ENCODE results near the gene MCCC2. TPM values are rescaled to one million over a fixed set of nuclear protein-coding genes. Genes with fewer than 3 reads are reported as not detected.
"Not testable (repeated sequence)": the region's sequence is repeated elsewhere in the genome, so short reads cannot be mapped to it uniquely, and the experiment has no call there.

Gene MCCC2
- total RNA-seq, 1 donor from 2014 or later, result 43.1 TPM

DNA sequence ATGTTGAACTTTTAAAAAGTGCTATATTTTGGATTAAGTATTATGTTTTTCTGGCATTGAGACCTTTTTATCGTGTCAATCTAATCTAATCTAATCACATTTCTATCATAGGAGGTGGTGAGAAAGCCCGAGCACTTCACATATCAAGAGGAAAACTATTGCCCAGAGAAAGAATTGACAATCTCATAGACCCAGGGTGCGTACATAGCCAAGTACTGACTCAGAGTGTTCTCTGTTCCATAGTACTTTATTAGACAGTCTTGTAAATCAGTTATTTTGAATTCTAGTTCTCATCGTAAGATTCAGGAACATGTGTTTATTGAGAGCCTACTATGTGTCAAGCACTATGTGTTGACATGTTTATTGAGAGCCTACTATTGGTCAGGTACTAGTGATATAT lies 9.0 kb downstream of the MCCC2 start:
- intact Hi-C loops (cut with micrococcal nuclease), result no loop called here

DNA sequence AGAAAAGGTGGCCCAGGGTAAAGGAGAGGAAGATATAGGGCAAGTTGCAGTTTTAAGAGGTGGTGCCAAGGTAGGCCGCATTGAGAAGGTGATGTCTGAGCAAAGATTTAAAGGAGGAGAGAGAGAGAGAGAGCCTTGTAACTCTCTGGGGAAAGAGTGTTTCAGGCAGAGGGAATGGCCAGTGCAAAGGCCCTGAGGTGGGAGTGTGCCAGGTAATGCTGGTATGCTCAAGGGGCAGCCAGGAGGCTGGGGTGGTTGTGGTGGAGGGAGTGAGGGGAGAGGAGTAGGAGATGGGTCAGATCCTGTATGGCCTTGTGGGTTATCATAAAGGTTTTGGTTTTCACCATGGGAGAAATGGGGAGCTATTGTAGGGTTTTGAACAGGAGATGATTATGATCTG lies 9.9 kb downstream of the MCCC2 start:
- intact Hi-C loops (cut with micrococcal nuclease), result no loop called here

DNA sequence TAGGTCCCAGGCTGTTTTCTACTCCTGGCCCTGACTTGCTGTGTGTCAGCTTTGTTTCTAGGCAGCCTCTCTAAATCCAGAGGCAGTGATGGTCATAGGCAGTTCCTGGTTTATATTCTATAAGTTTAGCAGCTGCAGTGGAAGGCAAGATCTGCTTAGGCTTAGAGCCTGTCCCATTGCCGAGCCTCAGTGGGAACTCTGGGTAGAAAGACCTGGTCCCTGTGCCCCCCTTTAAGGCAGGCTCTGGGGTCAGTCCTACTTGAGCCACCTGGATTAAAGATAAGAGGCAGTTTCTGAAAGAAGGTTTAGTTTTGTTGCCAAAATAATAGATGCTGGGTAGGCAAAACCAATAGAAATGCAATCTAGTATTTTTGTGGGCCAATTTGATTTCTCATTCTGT lies 13.6 kb downstream of the MCCC2 start:
- intact Hi-C loops (cut with micrococcal nuclease), result loop anchor here (1.0 to 5.0 kb wide), 3 partner anchors 13 to 145 kb away; partner anchors contain the start of genes BDP1 and MCCC2

DNA sequence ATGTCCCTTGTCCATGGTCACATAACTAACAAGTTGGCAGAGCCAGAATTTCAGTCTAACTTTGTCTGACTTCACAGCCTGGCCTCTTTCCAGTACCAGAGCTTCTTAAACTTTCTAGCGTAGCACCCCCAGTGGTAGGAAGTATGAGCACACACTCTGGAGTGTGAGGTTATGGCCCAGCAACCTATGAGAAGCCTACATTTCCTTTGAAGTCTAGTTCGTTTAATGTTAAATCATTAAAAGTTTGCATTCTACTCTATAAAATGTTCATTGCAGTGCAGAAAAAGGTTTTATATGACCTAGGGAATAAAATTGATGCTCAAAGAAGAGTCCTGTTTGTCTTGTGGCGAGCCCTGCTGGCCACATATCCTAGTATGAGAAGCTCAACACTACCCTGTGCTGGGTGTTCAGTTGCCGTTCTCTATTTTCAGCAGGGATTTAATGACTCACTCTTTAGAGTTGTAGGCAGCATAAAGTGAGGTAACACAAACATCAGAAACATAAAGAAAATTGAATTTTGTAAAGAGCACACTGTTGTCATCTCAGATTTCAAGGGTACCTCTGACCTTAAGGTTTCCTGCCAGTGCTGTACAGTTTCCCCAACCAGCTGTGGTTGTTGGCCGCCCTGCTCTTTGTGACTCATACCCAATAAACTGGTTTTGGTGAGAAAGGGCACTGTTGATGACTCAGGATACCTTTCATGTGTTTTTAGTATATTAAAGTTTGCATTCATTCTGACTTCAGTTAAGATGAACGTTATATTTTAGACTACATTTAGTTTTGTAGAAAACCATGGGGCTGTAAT lies 14.3 kb downstream of the MCCC2 start:
- intact Hi-C loops (cut with micrococcal nuclease), result loop anchor here (1.0 to 5.0 kb wide), 3 partner anchors 14 to 146 kb away; partner anchors contain the start of genes BDP1 and MCCC2

DNA sequence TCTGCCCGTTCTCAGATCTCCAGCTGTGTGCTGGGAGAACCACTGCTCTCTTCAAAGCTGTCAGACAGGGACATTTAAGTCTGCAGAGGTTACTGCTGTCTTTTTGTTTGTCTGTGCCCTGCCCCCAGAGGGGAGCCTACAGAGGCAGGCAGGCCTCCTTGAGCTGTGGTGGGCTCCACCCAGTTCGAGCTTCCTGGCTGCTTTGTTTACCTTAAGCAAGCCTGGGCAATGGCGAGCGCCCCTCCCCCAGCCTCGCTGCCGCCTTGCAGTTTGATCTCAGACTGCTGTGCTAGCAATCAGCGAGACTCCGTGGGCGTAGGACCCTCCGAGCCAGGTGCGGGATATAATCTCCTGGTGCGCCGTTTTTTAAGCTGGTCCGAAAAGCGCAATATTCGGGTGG lies 22.8 kb downstream of the MCCC2 start:
- intact Hi-C loops (cut with micrococcal nuclease), result not testable (repeated sequence)

DNA sequence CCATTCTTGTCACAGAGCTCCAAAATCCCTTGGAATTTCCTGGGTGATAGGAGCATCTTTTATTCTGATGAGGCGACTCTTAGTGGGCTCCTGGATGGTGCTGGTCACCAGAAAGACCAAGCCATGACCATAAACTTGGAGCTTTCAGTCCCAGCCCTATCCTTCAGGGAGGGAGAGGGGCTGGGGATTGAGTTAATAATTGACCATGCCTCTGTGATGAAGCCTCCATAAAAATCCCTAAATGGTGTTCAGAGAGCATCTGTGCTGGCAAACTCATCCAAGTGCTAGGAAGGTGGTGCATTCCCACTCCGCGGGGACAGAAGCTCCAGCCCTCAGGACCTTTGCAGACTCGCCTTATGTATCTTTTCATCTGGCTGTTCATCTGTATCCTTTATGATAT lies 28.7 kb downstream of the MCCC2 start:
- intact Hi-C loops (cut with micrococcal nuclease), result no loop called here

DNA sequence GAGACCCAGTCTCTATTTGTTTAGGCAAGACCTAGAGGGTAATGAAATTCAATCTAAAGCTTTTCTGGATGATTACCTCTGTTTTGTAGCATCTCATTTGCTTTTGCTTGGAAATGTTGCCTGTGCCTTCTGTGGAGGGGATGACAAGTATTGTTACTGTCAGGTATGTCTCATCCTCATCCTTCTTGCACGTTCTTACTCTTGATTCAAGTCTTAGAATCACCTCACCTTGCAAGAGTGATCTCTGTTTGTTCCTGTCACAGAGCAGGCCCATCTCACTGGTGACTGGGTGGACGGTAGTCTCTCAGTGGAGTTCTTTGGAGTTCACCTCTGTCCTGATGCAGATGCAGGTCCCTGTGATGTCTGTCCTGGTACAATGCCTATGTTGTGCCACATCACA lies 33.5 kb downstream of the MCCC2 start:
- intact Hi-C loops (cut with micrococcal nuclease), result no loop called here

DNA sequence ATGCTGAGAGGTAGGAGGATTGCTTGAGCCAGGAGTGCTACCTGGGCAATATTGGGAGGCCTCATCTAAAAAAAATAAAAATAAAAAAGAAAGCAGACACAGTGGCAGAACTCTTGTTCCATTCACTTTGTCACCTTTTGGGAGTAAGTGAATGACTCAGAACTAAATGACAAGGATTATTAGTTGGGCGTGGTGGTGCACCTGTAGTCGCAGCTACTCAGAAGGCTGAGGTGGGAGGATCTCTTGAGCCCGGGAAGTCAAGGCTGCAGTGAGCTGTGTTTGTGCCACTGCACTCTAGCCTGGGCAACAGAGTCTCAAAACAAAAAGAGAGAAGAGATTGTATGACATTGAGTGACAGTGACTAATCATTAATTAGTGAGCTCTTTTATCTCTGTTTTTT lies 34.1 kb downstream of the MCCC2 start:
- intact Hi-C loops (cut with micrococcal nuclease), result no loop called here

DNA sequence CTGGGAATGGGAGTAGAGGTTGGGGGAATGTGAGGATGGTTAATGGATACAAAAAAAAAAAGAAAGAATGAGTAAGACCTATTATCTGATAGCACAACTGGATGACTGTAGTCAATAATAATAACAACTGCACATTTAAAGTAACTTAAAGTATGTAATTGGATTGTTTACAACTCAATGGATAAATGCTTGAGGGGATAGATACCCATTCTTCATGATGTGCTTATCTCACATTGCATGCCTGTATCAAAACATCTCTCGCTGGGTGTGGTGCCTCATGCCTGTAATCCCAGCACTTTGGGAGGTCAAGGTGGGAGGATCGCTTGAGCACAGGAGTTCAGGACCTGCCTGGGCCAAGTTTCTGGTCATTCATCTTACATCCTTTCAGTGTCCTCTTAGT lies 34.6 kb downstream of the MCCC2 start:
- intact Hi-C loops (cut with micrococcal nuclease), result no loop called here

DNA sequence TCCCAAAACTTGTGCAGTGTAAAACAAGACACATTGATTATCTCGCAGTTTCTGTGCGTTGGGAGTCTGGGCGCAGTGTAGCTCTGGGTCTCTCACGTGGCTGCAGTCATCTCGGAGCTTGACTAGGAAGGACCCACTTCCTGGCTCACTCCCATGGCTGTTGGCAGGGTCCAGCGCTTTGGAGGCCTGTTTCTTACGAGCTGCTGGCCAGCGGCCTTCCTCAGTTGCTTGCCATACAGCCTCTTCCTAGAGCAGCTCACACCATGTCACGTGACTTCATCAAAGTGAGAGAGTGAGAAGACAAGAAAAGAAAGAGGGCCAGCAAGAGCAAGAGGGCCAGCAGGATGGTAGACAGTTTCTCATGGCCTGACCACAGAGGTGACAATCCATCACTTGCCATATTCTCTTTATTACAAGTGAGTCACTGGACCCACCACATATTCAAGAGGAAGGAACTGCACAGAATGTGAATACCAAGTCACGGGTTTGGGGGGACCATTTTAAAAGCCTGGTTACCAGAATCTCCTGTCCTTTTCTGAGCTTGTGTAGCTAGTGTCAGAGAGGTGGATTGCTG lies 36.2 kb downstream of the MCCC2 start:
- intact Hi-C loops (cut with micrococcal nuclease), result no loop called here

DNA sequence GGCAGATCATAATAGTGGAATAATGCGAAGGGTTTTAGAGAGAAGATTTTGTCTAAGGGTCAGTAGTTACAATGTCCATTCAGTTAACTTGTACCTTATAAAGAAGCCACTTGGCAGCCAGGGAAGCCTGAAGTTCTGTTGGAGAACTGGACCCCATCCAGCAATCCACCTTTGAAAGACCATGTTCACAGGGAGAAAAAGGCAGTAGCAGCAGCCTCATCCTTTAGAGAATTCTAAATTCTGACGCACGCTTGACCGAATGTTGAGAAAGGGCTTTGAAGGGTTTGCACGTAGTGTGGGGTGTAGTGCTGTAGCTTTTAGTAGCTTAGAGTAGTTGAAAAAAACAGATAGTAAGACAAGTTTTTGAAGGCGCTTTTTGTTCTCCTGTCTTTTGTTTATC lies 42.8 kb downstream of the MCCC2 start:
- intact Hi-C loops (cut with micrococcal nuclease), result no loop called here

DNA sequence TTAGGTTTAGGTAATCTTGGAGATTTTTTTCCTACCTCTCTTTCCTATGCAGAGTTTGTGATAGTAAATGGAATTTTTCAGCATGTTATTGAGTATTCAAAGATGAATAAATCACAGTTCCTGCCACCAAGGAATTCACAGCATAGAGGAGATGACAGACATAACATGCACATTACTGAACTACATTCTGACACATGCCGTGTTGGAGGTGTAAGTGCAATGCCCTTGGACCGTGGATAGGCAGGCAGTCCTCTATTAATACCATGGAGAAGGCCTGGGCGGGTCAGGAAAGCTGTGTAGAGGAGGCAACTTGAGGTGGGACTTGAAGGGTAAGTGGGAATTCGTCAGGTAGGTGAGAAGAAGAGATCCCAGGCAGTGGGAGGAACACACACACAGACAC lies 43.9 kb downstream of the MCCC2 start:
- intact Hi-C loops (cut with micrococcal nuclease), result no loop called here

DNA sequence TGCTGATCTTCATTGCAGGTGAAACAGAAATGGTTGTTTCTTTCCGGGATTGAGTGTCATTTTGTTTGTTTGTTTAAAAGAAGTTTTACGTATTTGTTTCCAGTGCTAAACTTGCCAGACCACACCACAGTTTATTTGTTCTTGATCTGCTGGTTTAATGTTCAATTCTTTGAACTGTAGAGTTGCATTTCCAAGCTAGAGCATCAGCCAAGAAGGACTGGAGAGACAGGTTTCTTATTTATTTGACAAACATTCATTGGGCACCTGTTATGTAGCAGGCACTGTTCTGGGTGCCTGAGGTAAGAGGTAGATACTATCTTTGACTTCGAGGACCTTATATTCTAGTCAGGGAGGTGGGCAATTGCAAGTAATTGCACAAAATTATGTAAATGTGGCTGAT lies 45.0 kb downstream of the MCCC2 start:
- intact Hi-C loops (cut with micrococcal nuclease), result no loop called here

DNA sequence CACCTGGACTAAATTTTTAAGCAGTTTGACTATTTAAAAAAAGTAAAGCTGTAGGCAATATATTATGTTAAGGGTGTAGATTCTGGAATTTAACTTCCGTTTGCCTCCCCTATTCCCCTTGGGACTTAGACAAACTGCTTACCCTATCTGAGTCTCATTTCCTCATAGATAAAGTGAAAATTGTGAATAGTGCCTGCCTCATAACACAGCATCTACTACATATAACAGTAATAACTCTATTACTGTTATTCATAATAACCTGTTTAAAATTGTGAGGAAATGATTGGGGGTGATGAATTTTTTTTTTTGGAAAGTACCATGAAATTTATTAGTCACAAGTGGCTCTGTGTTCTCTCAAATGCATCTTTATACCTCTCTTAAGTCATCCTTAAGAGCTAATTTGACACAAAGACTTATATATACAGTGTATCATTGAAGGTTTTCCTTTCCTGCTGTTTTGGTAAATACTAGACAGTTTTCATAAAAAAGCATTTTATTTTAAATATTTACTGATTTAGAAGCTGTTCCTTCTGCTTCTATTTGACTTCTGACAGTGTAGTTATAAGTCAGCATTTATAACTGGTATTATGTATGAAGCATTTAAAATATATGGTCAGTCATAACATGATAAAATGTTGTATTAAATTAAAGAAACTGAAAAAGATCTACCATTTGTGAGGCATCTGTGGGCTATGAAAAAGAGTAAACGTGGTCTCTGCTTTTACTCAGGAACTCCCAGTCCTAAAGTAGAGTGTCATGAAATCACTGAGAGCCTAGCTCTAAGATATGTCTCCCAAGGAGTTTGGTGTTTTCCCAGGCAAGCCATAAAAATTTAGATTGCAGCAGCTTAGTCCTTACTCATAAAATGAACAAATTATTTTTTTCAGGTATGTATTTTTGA lies 46.4 kb downstream of the MCCC2 start:
- intact Hi-C loops (cut with micrococcal nuclease), result no loop called here

DNA sequence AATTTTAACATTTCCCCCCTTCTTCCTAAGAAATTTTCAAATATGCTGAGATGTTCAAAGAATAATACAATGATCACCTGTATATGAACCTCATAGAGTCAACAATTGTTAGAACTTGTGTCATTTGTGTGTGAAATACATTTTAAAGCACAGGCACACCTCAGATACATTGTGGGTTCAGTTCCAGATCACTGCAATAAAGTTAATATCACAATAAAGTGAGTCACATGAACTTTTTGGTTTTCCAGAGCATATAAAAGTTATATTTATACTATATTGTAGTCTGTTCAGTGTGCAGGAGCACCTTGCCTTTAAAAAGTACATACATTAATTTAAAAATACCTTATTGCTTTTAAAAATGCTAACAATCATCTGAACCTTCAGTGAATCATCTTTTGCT lies 50.0 kb downstream of the MCCC2 start:
- intact Hi-C loops (cut with micrococcal nuclease), result no loop called here

DNA sequence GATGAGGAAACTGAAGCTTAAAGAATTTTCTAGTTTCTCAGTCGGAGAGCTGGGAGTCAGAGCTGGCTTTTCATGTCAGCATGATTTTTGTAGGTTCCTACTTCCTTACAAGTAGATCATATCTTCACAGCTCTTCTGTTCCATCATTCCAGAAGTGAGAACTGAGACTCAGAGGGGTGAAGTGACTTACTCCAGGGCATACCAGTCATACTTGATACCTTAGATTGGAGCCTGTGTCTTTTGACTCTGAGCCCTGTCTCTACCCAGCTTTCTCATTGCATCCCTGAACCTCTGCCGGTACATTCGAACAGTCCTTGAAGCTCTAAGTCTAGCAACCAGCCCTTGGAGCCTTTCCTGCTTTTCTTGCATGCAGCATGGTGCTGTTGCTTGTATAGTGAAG lies 53.3 kb downstream of the MCCC2 start:
- intact Hi-C loops (cut with micrococcal nuclease), result no loop called here

DNA sequence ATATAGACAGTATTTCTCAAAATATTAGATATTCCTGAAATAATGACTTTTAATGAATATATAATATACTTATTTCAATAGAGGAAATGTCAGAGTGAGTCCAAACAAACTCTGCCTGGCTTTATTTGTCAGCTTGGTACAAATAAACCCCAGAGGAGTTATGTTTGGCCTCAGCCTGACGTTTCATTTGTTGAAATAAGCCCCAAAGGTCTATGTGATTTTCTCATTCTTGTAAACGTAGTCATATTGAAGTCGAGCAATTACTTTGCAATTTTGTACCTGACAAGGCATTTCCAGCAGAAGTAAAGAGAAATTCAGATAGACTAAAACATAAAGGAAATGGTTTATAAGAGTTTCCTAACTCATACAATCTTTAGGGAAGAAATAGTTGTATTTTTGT lies 57.9 kb downstream of the MCCC2 start:
- intact Hi-C loops (cut with micrococcal nuclease), result no loop called here

DNA sequence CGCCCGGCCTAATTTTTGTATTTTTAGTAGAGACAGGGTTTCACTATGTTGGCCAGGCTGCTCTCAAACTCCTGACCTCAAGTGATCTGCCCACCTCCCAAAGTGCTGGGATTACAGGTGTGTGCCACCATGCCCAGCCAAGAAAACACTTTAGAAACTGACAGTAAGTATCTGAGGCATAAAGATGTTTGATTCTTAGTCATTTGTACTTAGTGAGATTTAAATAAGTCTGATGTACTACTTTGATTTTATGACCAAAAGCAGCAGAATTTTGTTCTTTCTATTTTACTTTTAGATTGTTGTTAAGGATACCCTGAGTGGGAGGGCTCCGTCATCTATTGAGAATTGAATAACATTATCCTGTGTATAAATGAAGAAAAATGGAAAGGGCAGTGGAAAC lies 63.8 kb downstream of the MCCC2 start:
- intact Hi-C loops (cut with micrococcal nuclease), result not testable (repeated sequence)

DNA sequence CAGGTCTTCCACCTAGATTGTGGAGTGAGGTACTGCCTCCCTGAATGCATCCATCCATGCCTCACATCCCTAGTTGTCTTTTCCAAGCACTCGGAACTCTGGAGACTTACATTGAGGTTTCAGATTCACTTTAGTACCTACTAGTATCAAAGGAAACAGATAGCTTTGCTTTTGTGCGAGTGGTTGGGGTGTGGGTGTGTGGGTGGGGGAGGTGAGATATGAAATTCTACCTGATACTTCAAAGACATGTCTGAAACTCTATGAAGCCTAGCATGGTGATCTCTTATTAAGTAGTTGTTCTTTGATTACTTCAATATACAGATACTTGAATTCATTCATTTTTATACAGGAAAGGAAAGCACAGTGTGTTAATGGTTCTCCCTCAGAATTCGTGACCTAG lies 64.4 kb downstream of the MCCC2 start:
- intact Hi-C loops (cut with micrococcal nuclease), result no loop called here

DNA sequence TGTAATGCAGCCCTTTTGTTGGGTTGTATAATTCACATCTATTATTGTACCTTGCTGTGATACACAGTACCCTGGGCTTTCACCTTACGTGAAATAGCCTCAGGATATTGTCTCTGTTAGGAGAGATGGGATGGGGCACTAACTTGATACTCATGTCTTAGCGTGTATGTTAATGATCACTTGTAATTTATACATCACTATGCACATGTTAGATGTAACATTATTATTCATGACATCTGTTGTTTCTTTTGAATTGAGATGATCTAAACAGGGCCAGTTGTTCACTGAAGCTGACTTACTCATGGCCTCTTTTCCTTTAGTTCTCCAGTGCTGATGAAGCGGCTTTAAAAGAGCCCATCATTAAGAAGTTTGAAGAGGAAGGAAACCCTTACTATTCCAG lies 65.2 kb downstream of the MCCC2 start:
- intact Hi-C loops (cut with micrococcal nuclease), result no loop called here

DNA sequence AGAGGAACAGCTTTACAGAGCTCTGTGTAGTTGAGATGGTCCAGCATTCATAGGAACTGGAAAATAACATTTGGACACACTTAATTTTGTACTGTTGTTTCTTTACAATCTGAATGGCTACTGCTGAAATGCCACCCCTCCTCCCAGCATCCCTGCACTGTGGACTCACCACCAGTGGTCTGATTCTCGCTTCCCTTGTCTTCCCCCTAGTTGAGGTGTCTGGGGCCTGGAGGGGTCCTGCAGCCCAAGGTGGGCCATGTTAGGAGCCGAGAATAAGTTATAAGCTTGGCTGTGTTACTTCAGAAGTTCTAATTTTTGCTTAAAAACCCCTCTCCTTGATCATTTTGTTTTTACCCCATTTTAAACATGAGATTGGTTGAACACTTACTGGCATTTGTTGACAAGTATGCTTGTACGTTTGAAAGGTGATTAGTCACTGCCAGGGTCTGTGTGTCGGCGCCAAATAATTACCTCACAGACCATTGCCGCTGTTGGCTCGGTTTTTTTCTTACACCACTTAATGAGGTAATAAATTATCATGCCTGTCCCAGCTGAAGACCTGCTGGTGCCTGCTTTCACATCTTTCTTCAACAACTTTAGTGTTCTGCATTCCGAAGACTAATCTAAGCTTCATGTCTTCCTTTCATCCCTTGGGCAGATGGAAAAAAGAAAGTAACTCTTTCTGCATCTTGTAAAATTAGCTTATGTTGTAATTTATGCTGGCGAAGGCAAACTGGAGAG lies 65.8 kb downstream of the MCCC2 start:
- intact Hi-C loops (cut with micrococcal nuclease), result no loop called here

All from T-helper 2 cell treated with Interferon-gamma antibody and Interleukin-4, amounts not matched to agents 100 ng/mL and 5 ng/mL, for 36 hours (primary cell).